ENCODE results near the gene SLTM.

DNA sequence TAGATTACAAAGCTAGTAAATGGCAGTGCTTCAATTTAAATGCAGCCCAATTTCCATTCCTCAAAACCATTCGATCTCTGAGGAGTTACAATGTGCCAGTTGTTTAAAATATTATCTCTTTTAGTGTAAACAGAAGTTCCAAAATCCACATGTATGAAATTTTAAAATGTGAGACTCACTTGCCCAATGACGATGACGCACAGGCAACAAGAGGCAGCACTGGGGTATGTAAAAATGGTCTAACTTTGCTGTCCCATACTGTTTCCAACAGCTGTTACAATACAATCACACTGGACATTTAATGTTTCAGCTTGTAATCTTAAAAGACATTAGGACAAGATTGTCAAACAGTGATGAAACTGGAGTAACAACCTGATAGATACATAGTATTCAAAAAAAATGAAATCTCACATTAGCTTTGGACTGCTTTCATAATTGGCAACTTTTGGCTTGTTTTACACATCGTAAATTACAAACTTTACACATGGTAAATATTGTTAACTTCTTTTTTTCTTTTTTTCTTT, 12.2 kb downstream of the SLTM start:
- no peak for TF ChIP-seq EZH2 (IDR thresholded peaks at IDR 0.05; ENCODE audit: low read length)
- TF ChIP-seq, protein P1, sequence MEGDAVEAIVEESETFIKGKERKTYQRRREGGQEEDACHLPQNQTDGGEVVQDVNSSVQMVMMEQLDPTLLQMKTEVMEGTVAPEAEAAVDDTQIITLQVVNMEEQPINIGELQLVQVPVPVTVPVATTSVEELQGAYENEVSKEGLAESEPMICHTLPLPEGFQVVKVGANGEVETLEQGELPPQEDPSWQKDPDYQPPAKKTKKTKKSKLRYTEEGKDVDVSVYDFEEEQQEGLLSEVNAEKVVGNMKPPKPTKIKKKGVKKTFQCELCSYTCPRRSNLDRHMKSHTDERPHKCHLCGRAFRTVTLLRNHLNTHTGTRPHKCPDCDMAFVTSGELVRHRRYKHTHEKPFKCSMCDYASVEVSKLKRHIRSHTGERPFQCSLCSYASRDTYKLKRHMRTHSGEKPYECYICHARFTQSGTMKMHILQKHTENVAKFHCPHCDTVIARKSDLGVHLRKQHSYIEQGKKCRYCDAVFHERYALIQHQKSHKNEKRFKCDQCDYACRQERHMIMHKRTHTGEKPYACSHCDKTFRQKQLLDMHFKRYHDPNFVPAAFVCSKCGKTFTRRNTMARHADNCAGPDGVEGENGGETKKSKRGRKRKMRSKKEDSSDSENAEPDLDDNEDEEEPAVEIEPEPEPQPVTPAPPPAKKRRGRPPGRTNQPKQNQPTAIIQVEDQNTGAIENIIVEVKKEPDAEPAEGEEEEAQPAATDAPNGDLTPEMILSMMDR (optimal IDR thresholded peaks at IDR 0.05 in 1 of 3, IDR thresholded peaks at IDR 0.05 in 1 of 3, conservative IDR thresholded peaks at IDR 0.05 in 1 of 3; ENCODE audit: extremely low read depth in 1 of 3, insufficient read depth in 2 of 3, low read length in 3 of 3): no peak

Measured in keratinocyte (primary cell).